Middle frontal gyrus (tissue), 1 donor: ENCODE data around the gene AIF1L.
A peak's percentile ranks its signal among the peaks of the same experiment; 100 is the strongest.
"Not testable (repeated sequence)": the region's sequence is repeated elsewhere in the genome, so short reads cannot be mapped to it uniquely, and the experiment has no call there.

Source experiments
- DNase-seq: peaks from one replicate; pipeline ENCODE4 v3.0.0-alpha.2; 2015; ENCODE audit warnings: low spot score; ENCODE audit errors: extremely low spot score

AIF1L gene

GRCh38 chr9:131117762-131118145 is 21.4 kb downstream of the AIF1L start:
- no peak for DNase-seq

DNA sequence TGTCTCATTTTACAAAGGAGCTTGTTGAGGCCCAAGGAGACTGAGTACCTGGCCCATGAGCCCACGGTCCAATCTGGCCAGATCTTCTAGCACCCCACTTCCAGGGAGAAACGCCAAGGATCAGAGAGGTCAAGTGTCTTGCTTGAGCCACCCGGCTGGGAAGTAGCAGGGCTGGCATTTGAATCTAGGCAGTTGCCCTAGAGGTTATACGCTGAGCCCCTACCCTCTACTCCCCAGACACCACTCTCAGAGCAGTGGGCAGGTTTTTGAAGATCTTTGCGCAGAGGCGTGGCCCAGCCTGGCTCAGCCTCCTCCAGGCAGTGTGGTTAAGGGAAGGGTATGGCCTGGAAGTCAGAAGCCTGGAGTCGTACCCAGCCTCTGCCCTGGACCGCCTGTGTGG is 23.3 kb downstream of the AIF1L start:
- DNase-seq: no peak

- DNase-seq: no peak
Observed at GRCh38 chr9:131120620-131121228, 24.4 kb downstream of the AIF1L start.

GRCh38 chr9:131121346-131121745 is 25.0 kb downstream of the AIF1L start:
- no peak for DNase-seq

- no peak for DNase-seq
Observed at GRCh38 chr9:131122158-131122557, 25.8 kb downstream of the AIF1L start.

DNA sequence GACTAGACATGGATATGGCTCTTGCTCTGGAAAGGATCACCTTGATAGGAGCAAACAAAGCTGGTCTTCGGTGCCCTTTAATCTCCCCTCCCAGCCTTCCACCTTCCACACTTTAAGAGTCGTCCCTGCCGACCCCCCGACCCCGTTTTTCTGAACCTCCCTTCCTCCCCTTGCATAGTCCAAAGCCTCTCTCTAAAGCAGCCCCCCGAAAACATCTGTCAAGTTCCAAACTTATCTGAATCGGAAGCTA is 28.6 kb downstream of the AIF1L start:
- no peak for DNase-seq

DNA sequence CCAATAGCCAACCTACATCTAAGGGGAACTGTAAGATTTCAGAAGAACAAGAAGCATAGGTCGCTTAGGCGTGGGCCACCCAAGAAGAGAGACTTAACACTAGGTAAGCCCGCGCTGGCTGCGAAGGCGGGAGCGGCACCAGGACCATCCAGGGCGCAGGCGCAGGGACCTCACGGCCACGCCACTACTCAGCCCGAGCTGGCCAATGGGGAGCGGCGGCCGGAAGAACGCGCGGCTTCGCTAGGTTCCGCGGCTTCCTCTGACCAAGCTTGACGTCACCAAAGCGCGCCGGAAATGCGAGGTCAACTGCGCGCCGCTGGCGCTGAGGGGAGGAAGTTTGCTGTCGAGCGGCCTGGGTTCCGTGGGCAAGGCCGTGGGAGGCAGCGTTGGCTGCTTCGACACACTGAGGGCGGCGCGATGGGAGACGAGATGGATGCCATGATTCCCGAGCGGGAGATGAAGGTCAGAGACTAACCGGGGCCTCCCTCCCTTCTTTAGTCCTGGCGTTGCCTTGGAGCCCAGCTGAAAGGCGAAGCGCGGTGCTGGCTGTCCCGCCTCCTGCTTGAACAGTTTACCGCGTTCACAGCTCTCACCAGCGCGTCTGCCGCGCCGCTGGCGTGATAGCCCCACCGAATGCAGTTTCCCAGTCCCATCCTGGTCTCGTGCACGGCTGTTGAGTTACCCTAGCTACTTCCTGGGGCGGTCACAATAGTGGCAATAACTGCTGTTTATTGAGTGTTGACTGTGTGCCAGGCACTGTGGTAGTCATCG is 29.1 kb downstream of the AIF1L start, which contains the start of gene NUP214:
Gene NUP214, plus strand, starts transcription at position 299 of the 771 bp plus-strand sequence. Its CDS starts 119 bp downstream, at position 418.
- DNase-seq: peak; percentile 99

DNA sequence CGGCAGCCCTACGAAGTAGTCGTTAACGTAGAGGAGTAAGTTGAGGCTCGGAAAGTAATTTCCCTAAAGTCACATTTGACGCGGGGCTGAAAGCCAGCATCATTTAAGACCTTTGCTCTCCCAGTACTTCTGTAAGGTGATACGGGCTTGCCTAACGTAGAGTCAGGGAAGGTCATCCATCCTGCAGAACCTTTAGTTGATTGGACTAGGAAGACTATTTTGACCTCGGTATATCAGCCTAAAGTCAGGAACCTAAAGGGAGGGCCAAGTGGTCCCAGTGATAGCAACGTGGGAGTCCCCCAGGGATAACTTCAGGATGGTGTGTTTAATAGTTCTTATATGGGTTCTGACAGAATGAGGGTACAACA is 29.7 kb downstream of the AIF1L start:
- DNase-seq: no peak

DNA sequence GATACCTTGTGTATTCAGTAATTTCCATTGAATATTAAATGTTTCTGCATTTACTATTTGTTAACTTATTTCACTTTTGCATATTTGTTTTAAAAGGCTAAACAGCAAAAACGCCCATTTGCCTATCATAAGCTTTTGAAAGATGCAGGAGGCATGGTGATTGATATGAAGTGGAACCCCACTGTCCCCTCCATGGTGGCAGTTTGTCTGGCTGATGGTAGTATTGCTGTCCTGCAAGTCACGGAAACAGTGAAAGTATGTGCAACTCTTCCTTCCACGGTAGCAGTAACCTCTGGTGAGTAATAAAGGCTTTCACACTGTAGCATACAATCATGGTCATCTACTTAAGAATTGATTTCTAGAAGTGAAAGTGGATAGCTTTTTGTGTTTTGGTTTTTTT is 32.9 kb downstream of the AIF1L start:
- DNase-seq: no peak

DNA sequence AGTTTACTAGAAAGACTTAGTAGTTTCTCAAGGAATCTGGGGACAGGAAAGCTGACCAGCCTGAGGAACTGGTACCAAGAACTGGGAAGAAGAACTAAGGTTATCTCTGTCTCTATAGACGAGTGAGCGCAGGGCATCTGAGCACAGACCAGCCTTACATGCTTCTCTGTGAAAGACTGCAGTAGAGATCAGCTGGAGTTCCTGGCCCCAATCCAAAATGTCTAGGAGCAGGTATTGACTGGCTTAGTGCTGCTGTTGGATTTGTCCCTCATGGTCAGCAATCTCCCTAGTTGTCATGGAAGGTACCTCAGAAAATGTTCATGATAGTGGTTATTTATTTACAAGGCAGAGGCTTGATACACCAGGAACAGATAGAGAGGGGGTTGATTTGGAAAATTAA is 42.3 kb downstream of the AIF1L start:
- no peak for DNase-seq

- DNase-seq: no peak
Observed at GRCh38 chr9:131140112-131140511, 43.8 kb downstream of the AIF1L start.

DNA sequence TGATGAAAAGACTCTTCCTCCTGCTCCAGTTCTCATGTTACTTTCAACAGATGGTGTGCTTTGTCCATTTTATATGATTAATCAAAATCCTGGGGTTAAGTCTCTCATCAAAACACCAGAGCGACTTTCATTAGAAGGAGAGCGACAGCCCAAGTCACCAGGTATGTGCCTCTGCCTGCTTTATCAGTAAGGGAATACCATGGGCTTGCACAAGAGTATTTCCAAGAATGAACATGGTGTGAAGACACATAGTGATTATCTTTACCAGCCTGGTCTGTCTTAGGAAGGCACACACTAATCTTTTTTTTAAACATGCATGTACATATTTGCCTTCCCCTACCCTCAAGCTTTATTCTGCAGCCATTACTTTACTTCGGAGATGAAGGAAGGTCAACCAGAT is 44.2 kb downstream of the AIF1L start:
- DNase-seq: no peak

GRCh38 chr9:131142160-131142559 is 45.8 kb downstream of the AIF1L start:
- no peak for DNase-seq

DNA sequence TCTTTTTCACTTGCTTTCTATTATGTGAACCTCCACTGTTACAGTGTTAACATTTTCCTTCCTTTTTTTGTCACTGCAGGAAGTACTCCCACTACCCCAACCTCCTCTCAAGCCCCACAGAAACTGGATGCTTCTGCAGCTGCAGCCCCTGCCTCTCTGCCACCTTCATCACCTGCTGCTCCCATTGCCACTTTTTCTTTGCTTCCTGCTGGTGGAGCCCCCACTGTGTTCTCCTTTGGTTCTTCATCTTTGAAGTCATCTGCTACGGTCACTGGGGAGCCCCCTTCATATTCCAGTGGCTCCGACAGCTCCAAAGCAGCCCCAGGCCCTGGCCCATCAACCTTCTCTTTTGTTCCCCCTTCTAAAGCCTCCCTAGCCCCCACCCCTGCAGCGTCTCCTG is 47.9 kb downstream of the AIF1L start:
- DNase-seq: no peak

DNA sequence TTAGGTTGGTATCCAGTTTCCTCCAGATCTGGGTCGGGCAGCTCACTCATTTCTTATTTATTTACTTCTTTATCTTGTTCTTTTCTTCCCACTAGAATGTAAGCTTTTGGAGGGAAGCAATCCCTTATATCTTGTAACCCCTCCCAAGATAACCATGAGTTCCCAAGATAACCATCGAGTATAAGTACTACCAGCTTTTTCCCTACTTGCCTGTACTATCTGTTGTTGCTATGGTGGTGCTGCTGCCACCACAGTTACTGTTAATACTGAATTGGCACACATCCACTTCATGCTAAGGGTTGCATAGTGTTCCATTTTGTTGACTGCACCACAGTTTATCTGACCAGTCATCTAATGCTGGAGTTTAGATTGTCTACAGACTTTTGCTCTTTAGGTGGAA is 48.9 kb downstream of the AIF1L start:
- no peak for DNase-seq

- DNase-seq: no peak
Observed at GRCh38 chr9:131146186-131146585, 49.9 kb downstream of the AIF1L start.

GRCh38 chr9:131148276-131148675 is 51.9 kb downstream of the AIF1L start:
- no peak for DNase-seq

- no peak for DNase-seq
Observed at GRCh38 chr9:131148966-131149687, 52.8 kb downstream of the AIF1L start.

- no peak for DNase-seq
Observed at GRCh38 chr9:131149688-131150053, 53.3 kb downstream of the AIF1L start.

GRCh38 chr9:131153595-131153994 is 57.3 kb downstream of the AIF1L start:
- DNase-seq: no peak

GRCh38 chr9:131158673-131159072 is 62.3 kb downstream of the AIF1L start:
- not testable (repeated sequence) for DNase-seq

DNA sequence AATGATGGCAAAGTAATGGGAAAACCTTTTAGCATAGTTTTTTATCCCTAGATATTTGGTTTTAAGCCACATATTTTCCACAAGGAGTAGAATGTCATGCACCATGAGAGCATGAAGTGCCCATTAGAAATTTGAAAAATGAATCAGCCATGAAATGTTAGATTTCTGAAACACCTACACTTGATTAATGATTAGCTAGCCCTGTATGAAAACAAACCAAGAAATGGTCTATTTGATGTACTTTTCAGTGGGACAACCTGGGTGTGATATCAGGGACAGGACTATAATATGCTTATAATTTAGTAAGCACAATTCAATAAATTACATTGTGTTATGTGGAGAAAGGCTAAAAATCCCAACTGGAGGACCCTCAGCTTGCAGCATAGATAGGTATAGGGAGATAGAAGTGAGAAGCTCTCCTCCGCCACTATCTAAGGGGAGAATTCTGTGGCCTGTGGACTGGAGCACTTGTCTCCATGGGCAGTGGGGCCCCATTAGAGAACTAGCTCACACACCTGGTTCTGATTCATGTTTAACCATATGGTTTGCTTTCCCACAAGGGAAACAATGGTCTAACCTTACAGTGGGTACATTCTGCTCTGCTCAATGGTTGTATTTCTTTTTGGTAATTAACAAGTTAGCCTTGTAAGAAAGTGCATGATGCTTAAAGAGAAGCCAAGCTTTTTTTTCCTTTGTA is 64.2 kb downstream of the AIF1L start:
- no peak for DNase-seq
